Measurements from ENCODE around the gene INKA2.

The INKA2 gene

DNA sequence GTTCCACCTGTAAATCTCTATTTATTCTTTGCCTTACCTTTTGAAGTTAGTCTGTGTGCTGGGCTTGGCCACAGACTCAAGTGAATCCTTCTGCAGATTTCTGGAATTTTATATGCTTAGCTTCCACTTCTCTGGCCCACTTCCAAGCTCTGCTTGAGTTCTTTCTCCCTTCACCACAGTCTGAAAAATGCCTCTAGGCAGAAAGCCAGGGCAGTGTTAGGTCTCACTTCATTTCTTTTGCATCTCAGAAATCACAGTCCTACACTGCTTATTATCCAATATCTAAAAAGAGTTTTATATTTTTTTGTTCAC lies 48.9 kb downstream of the INKA2 start:
- peaks cover 12% of the 10 kb centered on the region; the same call in 1 of the 2 replicates for H3K4me1 ChIP-seq
- no peaks in the 10 kb centered on the region for H3K27me3 ChIP-seq
- H3K9ac ChIP-seq: no peak overlapping the region
- H4K20me1 ChIP-seq: peaks cover 4% of the 10 kb centered on the region; the same call in 1 of the 2 replicates
- no peak overlapping the region for H3K4me3 ChIP-seq
- no peak for TF ChIP-seq Cebpa-rat (IDR thresholded peaks at IDR 0.05)
- no peak overlapping the region for H3K4me2 ChIP-seq
- peaks cover 51% of the 10 kb centered on the region for H3K36me3 ChIP-seq
- H3K9me3 ChIP-seq: peaks cover 37% of the 10 kb centered on the region
- H3K27ac ChIP-seq: no peak overlapping the region

Measured in BLaER1 (cell line).